Activated naive CD4-positive, alpha-beta T cell treated with anti-CD3 and anti-CD28 coated beads, Interleukin-2, amount 10 ng/mL, durations not matched to agents 7 days and 5 days (primary cell): ENCODE results near the gene UNC80.

Experiments
- CTCF ChIA-PET: fragments of 350-600 bp; sonication (Branson Sonifier 250); formaldehyde crosslinking; loops from one replicate; lab custom pipeline; 2021; ENCODE audit warnings: antibody characterized with exemption; lab: Charles Lee
- DNase-seq: peaks from one replicate; pipeline ENCODE4 v3.0.0-alpha.2; 2020
- H3K27ac Mint-ChIP-seq: one replicate; pipeline ENCODE4 v1.8.0; 2021; ENCODE audit warnings: mild to moderate bottlenecking, moderate library complexity, mixed read lengths
- H3K27me3 Mint-ChIP-seq: one replicate; pipeline ENCODE4 v1.8.0; 2021; ENCODE audit warnings: mild to moderate bottlenecking, mixed read lengths
- H3K36me3 Mint-ChIP-seq: one replicate; pipeline ENCODE4 v1.8.0; 2021; ENCODE audit warnings: mixed read lengths
- H3K4me1 Mint-ChIP-seq: one replicate; pipeline ENCODE4 v1.8.0; 2021; ENCODE audit warnings: mixed read lengths
- H3K4me3 Mint-ChIP-seq: one replicate; pipeline ENCODE4 v1.8.0; 2021; ENCODE audit warnings: mild to moderate bottlenecking, moderate library complexity, mixed read lengths
- H3K9me3 Mint-ChIP-seq: one replicate; pipeline ENCODE4 v1.8.0; 2021; ENCODE audit warnings: mixed read lengths

The UNC80 gene

DNA sequence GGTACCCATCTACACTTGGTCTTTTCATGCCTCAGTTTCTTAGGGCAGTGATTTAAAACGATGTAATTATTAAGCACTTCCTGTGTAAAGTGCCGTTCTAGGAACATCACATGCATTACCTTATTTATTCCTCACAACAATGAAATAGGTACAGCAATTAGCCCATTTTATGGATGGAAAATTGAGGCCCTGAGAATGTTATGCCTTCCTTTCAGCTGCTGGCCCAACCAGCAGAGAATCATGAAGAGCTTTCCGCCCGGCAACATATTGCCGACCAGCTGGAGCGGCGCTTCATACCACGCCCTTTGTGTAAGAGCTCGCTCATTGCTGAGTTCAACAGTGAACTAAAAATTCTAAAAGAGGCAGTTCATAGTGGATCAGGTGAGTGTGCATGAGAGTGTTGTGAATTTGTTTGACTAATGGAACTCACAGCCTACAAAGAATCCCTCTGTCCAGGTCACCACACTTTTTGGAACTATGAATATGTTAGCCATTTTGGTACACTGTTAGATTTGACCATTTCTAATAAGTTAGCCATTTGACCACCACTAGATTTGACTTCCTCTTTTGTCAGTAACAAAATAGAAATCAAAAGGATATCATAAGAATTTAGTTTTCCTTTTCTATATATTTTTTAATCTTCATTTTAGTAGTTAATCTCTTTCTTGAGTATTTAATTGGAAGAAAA, 205.2 kb downstream of the UNC80 start:
- Mint-ChIP-seq H3K27ac (no peak overlapping the region), H3K9me3 (no peaks in the 10 kb centered on the region), H3K27me3 (peaks cover 5% of the 10 kb centered on the region), H3K4me1 (no peaks in the 10 kb centered on the region), H3K36me3 (no peaks in the 10 kb centered on the region), H3K4me3 (no peak overlapping the region)
- DNase-seq = no peak
- CTCF ChIA-PET = interaction anchor here (0.6 to 6.7 kb wide), 7 partner anchors 16 to 227 kb away, joined by 3 to 55 read pairs (median 5); no protein-coding TSS in a partner anchor

DNA sequence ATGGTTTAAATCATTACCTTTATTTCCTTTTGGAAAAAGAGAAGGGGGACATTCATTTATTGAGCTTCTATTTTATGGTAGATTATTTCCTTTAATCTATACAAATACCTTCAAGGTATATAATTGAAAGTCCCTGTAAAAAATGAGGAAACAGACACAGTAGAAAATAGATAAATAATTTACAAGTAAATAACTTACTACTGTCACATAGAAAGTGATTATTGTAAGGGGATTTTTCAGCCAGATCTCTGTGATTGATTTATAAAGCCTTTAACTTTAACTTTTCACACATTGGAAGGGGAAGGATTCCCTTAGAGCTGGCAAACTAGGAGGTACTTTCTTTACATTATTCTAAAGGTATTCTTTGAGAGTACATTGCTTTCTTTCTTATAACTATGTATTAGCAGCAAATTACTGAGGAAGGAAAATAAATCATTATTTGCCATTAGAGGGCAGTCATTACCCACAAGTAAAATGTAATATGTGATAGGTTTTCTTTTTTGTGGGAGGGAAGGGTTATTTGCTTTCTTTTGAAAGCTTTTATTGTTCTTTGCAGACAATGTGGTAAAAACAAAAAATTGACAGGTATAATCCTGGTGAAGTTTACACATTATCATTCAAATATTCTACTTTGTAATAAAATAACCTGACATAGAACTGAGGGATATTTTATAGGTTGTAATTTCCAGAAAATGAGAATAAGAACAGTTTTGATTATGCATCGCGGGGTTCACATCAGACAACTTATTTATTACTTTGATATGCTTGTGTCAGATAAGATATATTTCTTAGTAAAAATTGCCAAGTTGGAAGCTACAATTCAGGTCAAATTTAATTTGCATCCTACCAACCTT, 206.0 kb downstream of the UNC80 start:
- Mint-ChIP-seq H3K27ac (no peak overlapping the region), H3K36me3 (no peaks in the 10 kb centered on the region), H3K27me3 (peaks cover 8% of the 10 kb centered on the region), H3K4me3 (no peak overlapping the region), H3K9me3 (no peaks in the 10 kb centered on the region), H3K4me1 (no peaks in the 10 kb centered on the region)
- no peak for DNase-seq
- CTCF ChIA-PET = interaction anchor here (1.1 to 6.7 kb wide), 5 partner anchors 204 to 224 kb away, joined by 3 to 55 read pairs (median 6); no protein-coding TSS in a partner anchor

DNA sequence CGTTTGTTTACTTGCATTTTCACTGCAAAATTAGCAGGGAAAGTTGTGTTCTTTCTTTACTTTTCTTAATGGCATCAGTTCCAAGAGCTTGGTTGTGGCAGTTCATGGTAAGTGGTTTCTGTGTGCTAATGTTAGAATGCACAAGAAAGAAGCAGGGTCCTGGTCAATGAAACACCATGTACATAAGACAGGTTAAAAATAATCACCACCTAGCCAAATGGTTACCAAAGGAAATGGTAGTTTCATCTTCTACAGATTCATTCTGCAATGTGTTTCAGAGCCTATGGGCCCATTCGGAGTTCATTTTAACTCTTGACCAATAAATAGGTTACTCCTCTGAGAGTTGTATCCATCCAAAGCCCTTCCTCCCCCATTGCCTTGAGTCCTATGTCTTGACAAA, 212.7 kb downstream of the UNC80 start:
- no peaks in the 10 kb centered on the region for H3K9me3 Mint-ChIP-seq
- H3K27ac Mint-ChIP-seq = no peak overlapping the region
- peaks cover 7% of the 10 kb centered on the region for H3K27me3 Mint-ChIP-seq
- H3K4me3 Mint-ChIP-seq = no peak overlapping the region
- CTCF ChIA-PET = interaction anchor here (1.0 kb wide), 1 partner anchor 215 kb away, joined by 4 read pairs; no protein-coding TSS in a partner anchor
- no peak for DNase-seq
- no peaks in the 10 kb centered on the region for H3K36me3 Mint-ChIP-seq
- H3K4me1 Mint-ChIP-seq = no peaks in the 10 kb centered on the region

DNA sequence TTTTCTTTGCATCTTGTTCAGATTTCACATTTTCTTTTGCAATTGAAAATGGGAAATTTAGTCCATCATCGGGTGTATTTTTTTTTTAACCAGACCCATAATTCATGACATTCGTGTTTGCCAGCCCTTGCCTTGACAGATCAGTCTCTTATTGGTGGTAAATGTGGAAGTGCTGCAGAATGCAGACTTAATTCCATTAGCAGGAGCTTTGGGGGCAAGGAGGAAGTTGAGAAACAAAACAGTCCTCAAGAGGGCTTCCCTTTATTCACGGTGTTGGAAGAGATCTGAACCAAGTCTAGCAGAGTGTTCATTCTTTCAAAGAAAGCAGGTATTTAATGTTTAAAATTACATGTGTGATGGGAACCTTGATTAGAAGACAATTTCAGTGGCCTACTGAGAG, 214.2 kb downstream of the UNC80 start:
- CTCF ChIA-PET = interaction anchor here (1.0 kb wide), 1 partner anchor 211 kb away, joined by 3 read pairs; no protein-coding TSS in a partner anchor
- no peaks in the 10 kb centered on the region for H3K36me3 Mint-ChIP-seq
- H3K27me3 Mint-ChIP-seq = peaks cover 7% of the 10 kb centered on the region
- H3K4me1 Mint-ChIP-seq = no peaks in the 10 kb centered on the region
- H3K27ac Mint-ChIP-seq = no peak overlapping the region
- no peak overlapping the region for H3K4me3 Mint-ChIP-seq
- H3K9me3 Mint-ChIP-seq = no peaks in the 10 kb centered on the region
- DNase-seq = no peak

DNA sequence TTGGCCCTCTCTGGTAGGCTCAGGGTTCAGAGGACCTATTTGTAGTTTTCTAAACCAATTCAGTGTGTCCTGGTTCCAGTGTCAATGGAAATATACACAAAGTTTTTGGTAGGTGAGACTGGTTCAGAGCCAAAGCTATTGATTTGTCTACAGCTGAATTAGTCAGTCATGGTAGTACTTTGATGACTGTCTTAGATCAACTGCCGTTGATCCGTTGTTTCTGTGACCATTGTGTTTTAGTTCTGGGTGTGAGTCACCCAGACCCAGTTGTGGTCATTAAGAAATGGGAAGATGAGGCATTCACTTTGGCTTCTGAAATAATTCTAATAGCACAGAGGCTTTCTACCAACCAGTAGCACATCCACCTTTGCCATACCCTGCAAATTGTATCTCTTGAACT, 214.8 kb downstream of the UNC80 start:
- no peaks in the 10 kb centered on the region for H3K9me3 Mint-ChIP-seq
- H3K27ac Mint-ChIP-seq = no peak overlapping the region
- no peak for DNase-seq
- H3K36me3 Mint-ChIP-seq = no peaks in the 10 kb centered on the region
- no peaks in the 10 kb centered on the region for H3K4me1 Mint-ChIP-seq
- peaks cover 7% of the 10 kb centered on the region for H3K27me3 Mint-ChIP-seq
- CTCF ChIA-PET = interaction anchor here (1.0 kb wide), 1 partner anchor 210 kb away, joined by 3 read pairs; no protein-coding TSS in a partner anchor
- H3K4me3 Mint-ChIP-seq = no peak overlapping the region

DNA sequence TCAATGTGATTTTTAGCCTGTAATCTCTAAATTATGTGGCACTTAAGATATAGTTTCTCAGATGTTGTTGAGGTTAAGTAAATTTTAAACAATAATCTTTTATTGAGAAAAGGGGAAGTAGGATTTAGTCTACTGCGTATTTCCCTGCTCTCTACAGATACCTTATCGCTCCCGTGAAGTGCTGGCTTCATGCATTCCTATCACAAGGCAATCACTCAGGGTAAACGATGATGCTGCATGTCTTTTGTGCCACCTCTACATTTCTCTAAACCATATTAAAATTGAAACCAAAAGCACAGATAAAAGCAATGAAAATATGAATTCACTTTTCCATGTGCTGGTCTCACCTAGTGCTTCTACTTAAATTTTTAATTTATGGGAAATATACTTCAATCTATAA, 216.4 kb downstream of the UNC80 start:
- Mint-ChIP-seq H3K27ac (no peak overlapping the region), H3K4me3 (no peak overlapping the region), H3K36me3 (no peaks in the 10 kb centered on the region), H3K4me1 (no peaks in the 10 kb centered on the region), H3K9me3 (no peaks in the 10 kb centered on the region), H3K27me3 (peaks cover 9% of the 10 kb centered on the region)
- DNase-seq = no peak
- CTCF ChIA-PET = no interaction called here

DNA sequence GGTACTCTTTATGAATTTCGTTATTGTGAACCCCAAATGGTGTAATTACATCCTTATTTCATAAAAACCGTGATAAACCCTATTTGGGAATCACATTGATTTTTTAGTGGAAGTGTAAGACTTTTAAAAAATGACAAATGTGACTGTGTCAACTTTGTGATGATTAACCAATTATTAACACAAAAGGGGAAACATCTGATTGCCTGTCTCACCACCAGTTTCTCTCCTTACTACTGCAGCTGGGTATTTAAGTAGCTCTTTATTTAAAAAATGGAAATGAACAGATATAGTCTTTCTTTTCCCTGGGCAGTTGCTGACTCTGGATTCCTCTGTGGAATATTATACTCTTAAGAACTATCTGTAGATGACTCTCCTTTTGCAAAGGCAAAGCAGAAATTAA, 219.2 kb downstream of the UNC80 start:
- Mint-ChIP-seq H3K27ac (no peak overlapping the region), H3K36me3 (no peaks in the 10 kb centered on the region), H3K27me3 (peaks cover 10% of the 10 kb centered on the region), H3K9me3 (no peaks in the 10 kb centered on the region), H3K4me3 (no peak overlapping the region), H3K4me1 (no peaks in the 10 kb centered on the region)
- DNase-seq = no peak
- CTCF ChIA-PET = no interaction called here

DNA sequence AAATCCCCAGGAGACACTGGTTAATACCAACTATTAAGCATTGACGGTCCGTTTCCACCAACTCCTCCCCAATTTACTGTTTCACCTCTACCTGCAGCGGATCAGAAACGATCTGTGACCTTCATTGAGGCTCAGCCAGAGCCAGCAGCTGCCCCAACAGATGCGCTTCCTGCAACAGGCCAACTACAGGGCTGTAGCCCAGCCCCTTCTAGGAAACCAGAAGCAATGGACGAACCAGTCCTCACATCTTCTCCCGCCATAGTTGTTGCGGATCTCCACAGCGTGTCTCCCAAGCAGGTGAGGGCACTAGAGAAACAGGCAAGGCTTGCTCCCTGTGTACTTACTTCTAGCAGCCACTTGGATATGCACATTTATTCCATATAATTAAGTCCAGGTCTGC, 222.3 kb downstream of the UNC80 start:
- Mint-ChIP-seq H3K27ac (no peak overlapping the region), H3K27me3 (peaks cover 10% of the 10 kb centered on the region), H3K36me3 (no peaks in the 10 kb centered on the region), H3K4me3 (no peak overlapping the region), H3K4me1 (no peaks in the 10 kb centered on the region), H3K9me3 (no peaks in the 10 kb centered on the region)
- CTCF ChIA-PET = interaction anchor here (2.1 kb wide), 1 partner anchor 33 kb away, joined by 6 read pairs; no protein-coding TSS in a partner anchor
- no peak for DNase-seq

DNA sequence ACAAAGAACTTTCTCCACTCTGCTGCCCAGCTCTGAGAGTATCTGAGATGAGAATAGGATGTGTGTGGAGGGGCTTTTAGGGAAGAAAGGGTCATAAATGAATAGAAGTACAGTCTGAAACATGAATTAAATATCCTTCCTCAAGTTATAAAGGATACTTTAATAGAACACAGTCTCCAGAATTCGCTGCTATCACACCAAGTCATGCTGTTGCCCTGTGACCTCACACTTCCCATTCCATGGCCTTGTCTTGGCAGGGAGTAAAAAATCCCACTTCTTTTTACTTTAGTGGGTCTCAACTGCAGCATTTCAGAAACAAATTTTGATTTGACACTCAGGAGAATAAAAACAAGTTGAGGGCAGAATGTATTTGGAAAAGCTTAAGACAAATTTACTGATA, 227.0 kb downstream of the UNC80 start:
- H3K27me3 Mint-ChIP-seq = peaks cover 4% of the 10 kb centered on the region
- no peak for DNase-seq
- no peak overlapping the region for H3K4me3 Mint-ChIP-seq
- no peaks in the 10 kb centered on the region for H3K9me3 Mint-ChIP-seq
- no peaks in the 10 kb centered on the region for H3K36me3 Mint-ChIP-seq
- CTCF ChIA-PET = no interaction called here
- no peak overlapping the region for H3K27ac Mint-ChIP-seq
- H3K4me1 Mint-ChIP-seq = peaks cover 26% of the 10 kb centered on the region

DNA sequence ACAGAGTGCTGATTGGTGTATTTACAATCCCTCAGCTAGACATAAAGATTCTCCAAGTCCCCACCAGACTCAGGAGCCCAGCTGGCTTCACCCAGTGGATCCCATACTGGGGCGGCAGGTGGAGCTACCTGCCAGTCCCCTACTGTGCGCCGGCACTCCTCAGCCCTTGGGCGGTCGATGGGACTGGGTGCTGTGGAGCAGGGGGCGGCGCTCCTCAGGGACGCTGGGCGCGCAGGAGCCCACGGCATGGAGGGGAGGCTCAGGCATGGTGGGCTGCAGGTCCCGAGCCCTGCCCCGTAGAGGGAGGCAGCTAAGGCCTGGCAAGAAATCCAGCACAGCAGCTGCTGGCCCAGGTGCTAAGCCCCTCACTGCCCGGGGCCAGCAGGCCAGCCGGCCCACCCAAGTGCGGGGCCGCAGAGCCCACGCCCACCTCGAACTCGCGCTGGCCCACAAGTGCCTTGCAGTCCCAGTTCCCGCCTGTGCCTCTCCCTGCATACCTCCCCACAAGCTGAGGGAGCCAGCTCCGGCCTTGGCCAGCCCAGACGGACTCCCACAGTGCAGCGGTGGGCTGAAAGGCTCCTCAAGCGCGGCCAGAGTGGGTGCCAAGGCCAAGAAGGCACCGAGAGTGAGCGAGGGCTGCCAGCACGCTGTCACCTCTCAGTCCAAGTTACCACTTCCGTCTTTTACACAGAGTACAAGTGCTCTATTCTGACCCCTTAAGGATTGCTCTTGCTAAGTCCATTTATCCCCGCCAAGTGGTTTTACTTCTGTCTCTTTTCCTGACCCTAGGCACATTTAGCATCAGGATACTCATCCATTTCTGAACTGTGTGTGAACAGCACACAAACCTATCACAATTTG, 229.1 kb downstream of the UNC80 start:
- Mint-ChIP-seq H3K4me3 (no peak overlapping the region), H3K27ac (peak overlapping the region; percentile 62), H3K27me3 (no peaks in the 10 kb centered on the region), H3K9me3 (no peaks in the 10 kb centered on the region), H3K4me1 (peaks cover 46% of the 10 kb centered on the region), H3K36me3 (peaks cover 9% of the 10 kb centered on the region)
- DNase-seq = no peak
- CTCF ChIA-PET = interaction anchor here (1.5 kb wide), 1 partner anchor 198 kb away, joined by 3 read pairs; no protein-coding TSS in a partner anchor

DNA sequence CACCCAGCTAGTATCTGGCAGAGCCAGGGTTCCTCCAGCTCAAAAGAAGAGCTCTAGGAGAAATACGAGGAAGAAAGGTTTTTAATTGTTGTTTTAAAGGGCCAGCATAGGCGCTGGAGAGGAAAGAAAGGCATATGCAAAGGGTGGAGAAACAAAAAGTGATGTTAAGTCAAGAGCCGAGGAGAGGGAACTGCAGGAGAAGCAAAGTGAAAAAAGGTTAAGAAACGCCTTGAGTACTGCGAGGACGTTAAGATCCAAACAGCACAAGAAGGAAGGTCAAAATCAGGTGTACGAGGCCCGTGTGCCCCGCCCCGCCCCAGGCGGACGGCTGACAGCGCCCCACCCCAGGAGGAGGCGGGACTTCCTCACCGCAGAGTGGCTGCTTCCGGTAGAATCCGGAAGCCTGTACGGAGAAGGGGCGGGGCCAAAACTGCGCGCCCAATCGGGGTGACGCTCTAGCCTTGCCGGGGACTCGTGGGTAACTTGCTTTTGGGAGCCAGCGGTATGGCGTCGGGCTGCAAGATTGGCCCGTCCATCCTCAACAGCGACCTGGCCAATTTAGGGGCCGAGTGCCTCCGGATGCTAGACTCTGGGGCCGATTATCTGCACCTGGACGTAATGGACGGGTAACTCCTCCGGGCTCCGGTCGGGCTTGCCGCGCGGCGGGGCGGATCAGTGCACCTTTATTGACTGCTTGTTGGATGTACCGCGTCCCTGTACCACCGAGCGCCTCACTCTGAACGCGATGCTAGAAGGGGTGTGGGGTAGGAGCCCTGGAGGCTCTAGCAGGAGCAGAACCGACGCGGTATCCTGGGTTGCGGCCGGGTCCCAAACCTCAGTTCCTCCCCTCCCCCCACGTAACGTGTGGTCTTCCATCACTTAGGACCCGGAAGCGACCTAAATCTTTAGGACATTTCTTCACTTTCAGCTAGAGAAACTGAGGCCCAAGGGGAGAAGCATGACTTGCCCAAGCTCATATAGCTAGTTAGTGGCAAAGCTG, 230.8 kb downstream of the UNC80 start, which contains the start of gene RPE:
RPE (plus strand) TSS at position 481 of the 1,000 bp plus-strand sequence; CDS start at position 505, 24 bp downstream.
- Mint-ChIP-seq H3K9me3 (no peaks in the 10 kb centered on the region), H3K27ac (peak within 1 kb of the TSS; percentile 88), H3K27me3 (no peaks in the 10 kb centered on the region), H3K4me1 (peaks cover 59% of the 10 kb centered on the region), H3K4me3 (peak within 1 kb of the TSS; percentile 96), H3K36me3 (peaks cover 13% of the 10 kb centered on the region)
- DNase-seq = peak; percentile 98
- CTCF ChIA-PET = interaction anchor here (0.7 kb wide), 1 partner anchor 186 kb away, joined by 3 read pairs; no protein-coding TSS in a partner anchor

DNA sequence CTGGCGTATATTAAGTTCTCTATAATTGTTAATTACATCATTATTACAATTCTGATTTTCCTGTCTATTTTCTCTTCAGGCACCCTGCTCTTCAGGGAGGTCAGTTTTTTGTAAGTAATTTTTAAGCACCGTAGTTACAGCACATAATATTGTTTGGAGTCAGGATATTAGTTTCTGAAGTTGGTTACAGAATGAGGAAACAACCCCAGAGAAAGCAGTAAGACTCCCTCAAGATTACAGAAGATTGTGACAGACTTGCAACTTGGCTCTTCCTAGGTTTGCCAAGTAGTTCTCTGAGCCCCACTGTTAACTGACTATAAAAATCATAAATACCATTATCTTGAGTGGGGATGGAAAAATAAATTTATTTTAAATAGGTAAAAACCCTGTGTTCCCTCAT, 231.7 kb downstream of the UNC80 start:
- CTCF ChIA-PET = no interaction called here
- Mint-ChIP-seq H3K27me3 (no peaks in the 10 kb centered on the region), H3K27ac (peak overlapping the region; percentile 88), H3K4me1 (peaks cover 65% of the 10 kb centered on the region), H3K9me3 (no peaks in the 10 kb centered on the region), H3K4me3 (peak overlapping the region; percentile 96), H3K36me3 (peaks cover 13% of the 10 kb centered on the region)
- no peak for DNase-seq

DNA sequence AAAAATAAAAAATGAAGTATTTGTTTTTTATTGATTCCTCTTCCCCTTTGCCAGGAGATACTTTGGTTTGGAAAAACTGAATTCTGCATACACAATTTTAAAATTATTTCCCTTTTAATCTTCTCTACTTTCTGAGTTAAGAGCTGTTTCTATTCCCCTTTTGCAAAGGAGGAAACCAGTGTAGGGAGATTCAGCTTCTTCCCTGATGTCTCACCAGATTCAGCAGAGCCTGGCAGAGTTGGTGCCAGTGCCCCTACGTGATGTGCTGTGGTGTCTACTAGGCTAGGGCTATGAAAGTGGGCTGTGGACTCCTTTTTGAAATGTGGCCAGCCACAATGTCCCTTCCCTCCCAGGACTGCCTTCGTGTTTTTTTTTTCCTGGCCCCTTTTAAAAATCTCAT, 233.2 kb downstream of the UNC80 start:
- no peak for DNase-seq
- Mint-ChIP-seq H3K9me3 (no peaks in the 10 kb centered on the region), H3K27me3 (no peaks in the 10 kb centered on the region), H3K4me1 (peaks cover 60% of the 10 kb centered on the region), H3K27ac (no peak overlapping the region), H3K4me3 (no peak overlapping the region), H3K36me3 (peaks cover 15% of the 10 kb centered on the region)
- CTCF ChIA-PET = interaction anchor here (1.1 kb wide), 1 partner anchor 192 kb away, joined by 3 read pairs; no protein-coding TSS in a partner anchor
